GM18873 (cell line): ENCODE results near the gene AP1G2.

Source experiments
- ATAC-seq: cut with Tn5 transposase; IDR thresholded peaks from one replicate; pipeline ENCODE4 v1.9.1; 2021; ENCODE audit warnings: mild to moderate bottlenecking, moderate library complexity, moderate number of reproducible peaks; ENCODE audit not compliant: unreplicated experiment, low FRiP score

The AP1G2 gene

DNA sequence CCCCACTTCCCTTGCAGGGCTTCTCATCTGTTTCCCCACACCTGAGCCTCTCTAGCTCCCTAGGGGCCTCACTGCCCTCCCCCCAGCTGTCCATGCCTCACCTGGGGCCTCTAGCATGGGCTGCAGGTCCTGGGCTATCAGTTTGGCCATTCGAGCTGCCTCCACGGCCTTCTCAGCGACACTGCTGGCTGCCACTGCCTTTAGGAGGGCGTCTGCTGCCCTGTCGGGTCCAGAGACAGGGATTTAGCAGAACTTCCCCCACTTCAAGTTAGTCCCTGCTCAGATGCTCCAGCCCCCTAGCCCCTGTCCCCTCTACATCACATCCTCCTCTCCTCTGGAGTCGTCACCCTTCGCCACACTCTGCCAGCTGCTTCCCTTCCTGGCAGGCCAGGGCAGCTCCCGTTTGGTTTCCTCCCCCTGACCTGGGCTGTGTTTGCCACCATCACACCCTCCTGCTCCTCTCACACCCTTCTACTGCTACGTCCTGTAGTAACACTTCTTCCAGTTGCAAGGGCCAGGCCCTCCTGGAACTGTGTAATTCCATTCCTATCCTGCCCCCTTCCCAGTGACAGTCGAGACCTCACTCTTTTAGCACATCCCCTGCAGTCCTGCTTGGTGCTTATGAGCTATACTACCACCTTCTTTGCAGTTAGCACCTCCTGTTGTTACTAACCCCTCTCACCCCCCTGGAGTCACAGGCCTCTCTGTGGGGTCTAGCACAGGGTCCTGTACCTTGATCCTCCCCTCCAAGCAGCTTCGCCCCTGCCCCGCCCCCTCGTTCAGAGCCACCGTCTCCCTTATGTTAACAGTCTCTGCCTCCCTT is 4.3 kb upstream of the AP1G2 start:
- ATAC-seq: no peak

- ATAC-seq: no peak
Observed at GRCh38 chr14:23570806-23571483, 3.4 kb upstream of the AP1G2 start.

DNA sequence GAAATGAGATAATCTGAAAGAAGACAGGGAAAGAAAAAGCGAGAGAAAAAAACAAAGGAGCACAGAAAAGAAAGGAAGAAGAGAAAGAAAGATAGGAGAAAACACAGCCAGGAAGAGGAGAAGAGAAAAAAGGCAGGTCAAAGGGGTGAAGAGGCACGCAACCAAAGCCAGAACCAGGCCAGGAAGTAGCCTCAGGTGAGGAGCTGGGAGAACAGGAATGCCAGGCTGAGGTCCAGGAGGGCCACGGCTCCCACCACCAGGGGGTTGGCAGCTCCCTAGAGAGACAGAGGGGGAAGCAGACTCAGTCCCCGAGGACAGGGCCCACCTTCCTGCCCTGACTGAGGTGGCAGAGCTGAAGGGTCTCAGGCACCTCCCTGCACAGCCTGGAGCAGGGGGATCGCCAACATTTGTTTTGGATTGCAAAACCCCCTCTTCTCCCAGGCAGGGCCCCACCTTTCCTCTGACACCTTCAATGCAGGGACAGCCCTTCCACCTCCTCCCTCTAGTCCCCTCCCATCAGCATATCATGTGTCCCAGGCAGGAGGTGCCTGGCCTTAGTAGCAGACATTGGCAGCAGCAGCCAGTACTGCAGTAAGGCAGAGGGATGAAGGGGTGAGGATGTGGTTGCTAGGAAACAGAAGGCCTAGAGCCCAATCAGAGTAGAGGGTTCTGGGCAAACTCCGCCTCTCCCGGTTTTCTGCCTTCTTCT is 2.0 kb upstream of the AP1G2 start:
- no peak for ATAC-seq

GRCh38 chr14:23568600-23569331 is 1.2 kb upstream of the AP1G2 start:
- ATAC-seq: no peak

GRCh38 chr14:23568021-23568599 is 519 bp upstream of the AP1G2 start:
- no peak for ATAC-seq

- no peak for ATAC-seq
Observed at GRCh38 chr14:23566778-23567185, 809 bp downstream of the AP1G2 start.

DNA sequence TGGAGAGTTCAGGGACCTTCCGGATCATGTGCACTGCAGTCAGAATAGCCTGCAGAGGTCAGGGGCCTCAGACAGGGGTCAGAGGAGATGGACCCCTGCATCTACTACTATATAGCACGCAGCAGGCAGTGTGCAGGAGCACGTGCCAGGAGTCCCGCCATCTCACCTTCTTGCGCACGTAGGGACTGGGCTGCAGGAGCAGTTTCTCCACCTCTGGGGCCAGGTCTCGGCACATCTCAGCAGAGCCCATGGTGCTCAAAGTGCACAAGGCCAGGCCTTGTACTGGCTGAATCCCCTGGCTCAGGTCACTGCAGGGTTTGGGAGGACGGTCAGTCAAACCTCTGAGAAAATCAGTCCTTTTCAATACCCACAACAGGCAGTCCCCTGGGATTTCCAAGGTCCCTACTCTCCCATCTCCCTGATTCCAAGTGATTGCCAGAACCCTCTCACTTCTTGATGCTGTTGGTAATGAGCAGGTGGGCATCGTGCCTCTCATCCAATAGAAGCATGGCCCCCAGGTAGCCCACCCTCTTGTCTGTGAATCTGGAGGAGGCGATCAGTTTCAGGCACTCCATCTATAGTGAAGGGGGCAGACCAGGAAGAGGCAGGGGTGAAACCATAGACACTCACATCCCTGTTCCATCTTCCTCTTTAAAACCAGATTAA is 1.3 kb downstream of the AP1G2 start:
- ATAC-seq: no peak

GRCh38 chr14:23565626-23566025 is 2.0 kb downstream of the AP1G2 start:
- ATAC-seq: no peak

DNA sequence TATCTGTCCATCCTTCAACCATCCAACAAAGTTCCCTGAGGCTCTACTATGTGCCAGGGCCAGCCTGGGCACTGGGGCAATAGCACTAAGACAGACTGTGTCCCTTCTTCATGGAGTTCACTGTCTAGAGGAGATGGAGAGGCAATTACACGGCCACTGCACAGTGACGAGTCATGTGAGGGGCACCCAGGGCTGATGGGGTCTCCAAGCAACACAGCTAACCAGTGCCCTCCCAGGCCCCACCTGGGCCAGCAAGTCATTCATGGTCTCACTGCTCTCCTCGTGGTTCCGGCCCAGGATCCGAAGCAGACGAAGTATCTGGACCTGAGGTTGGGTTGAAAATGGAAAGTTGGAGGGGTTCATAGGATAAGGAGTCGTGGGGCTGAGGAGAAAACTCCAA is 2.7 kb downstream of the AP1G2 start:
- ATAC-seq: no peak

GRCh38 chr14:23564181-23564812 is 3.3 kb downstream of the AP1G2 start:
- ATAC-seq: no peak

- ATAC-seq: no peak
Observed at GRCh38 chr14:23563473-23564180, 4.0 kb downstream of the AP1G2 start.

GRCh38 chr14:23562822-23563472 is 4.6 kb downstream of the AP1G2 start:
- no peak for ATAC-seq

DNA sequence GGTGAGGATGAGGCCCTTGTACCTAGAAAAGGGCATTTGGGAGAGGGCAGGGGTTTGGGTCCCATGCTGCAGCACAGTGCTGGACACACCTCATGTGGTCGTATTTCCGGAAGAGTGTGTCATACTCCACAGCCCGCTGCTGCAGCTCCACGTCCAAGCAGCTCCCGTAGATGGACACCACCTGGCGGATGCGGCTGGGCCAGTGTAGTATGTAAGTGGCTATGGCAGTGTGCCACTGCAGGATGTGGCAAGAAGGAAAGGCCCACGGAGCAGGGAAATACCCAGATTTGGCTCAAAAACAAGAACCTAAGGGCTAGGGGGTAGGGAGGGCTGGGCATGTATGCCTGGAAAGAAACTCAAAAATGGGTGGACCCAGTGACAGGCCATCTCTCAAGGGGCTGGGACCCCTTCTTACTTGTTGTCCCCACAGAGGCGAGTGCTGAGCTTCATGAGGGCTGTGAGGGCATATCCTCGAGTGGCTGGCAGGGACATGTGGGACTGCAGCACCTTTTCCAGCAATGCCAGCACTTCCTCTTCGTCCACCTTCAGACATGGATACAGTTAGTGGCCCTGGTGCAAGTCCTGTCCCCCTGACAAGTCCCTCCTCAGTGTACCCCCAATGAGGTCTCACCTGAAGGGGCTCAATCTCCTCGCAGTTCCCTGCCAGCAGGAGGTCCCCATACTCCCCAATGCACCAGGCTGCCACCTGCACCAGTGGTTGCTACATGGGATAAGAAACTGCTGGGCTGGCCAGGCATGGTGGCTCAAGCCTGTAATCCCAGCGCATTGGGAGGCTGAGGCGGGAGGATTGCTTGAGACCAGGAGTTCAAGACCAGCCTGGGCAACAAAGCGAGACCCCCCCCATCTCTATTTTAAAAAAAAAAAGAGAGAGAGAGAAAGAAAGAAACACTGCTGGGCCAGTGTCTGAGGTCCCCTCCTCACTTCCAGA is 5.4 kb downstream of the AP1G2 start:
- ATAC-seq: no peak

- no peak for ATAC-seq
Observed at GRCh38 chr14:23561259-23561658, 6.3 kb downstream of the AP1G2 start.

- no peak for ATAC-seq
Observed at GRCh38 chr14:23559926-23560520, 7.6 kb downstream of the AP1G2 start.

DNA sequence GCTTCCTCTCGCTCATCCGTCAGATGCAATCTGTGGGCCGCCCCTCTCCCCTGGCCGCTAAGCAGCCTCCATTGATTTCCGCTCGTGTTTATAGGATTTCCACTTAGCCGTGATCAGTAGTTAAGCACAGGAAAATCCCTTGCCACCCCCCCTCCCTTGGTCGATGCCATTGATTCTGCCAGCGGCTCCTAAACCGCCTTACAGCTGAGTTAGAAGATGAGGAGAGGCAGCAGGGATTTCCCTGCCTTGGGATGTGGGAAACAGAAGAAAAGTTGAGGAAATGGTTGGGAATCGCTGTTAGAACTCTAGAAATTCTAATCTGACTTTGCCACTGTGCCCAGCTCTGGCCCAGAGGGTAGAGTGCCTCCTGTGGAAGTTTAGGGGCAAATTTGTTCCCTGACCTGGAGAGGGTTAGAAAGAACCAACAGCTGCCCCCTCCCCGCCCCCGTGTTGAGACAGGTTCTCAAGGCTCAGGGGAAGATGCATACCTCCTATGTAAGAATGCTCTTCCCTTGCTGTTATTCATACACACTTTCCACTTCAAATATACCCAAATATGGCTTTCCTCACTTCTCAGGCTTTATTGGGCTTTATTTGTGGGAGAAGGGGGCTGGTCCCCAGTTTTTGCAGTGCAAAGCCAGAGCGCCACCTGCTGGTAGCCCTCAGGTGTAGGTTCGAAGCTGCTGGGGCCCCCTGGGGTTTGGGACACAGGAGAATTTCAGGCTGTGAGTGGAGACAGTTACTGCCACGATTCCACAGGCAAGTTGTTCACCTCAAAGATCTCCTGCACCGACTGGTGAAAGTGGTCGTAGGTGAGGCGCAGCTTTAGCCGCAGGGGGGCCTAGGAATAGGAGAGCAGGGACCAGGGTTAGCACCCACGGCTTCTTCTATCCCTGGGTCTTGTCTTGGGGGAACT is 8.3 kb downstream of the AP1G2 start:
- no peak for ATAC-seq
